OCI-LY3 (cell line): Measurements from ENCODE around the gene ASS1.

Experiments used
- H2AFZ ChIP-seq: fragments of 200-600, 300-600 bp; shearing (Covaris generic); 2 replicates; pipeline ENCODE4 v1.6.0; 2014; ENCODE audit warnings: antibody characterized with exemption, low read depth, low read length
- H3K27ac ChIP-seq: fragments of 200-600, 300-600 bp; sonication (generic); 2 replicates; pipeline ENCODE4 v1.5.1; 2014; ENCODE audit warnings: mild to moderate bottlenecking, low read length, moderate library complexity, mixed read lengths
- H3K27me3 ChIP-seq: fragments of 200-600, 300-600 bp; sonication (generic); 2 replicates; pipeline ENCODE4 v1.6.1; 2014; ENCODE audit warnings: low read depth, low read length, mixed read lengths
- H3K36me3 ChIP-seq: fragments of 200-600, 300-600 bp; sonication (generic); replicated peaks from 2 replicates; pipeline ENCODE3; 2014; ENCODE audit warnings: low read depth, low read length, mixed read lengths
- H3K4me1 ChIP-seq: fragments of 300-600, 200-600 bp; sonication (generic); 2 replicates; pipeline ENCODE4 v1.6.1; 2014; ENCODE audit warnings: low read length, mixed read lengths
- H3K4me2 ChIP-seq: fragments of 200-600, 300-600 bp; sonication (generic); 2 replicates; pipeline ENCODE4 v1.6.1; 2014; ENCODE audit warnings: low read length, mixed read lengths
- H3K4me3 ChIP-seq: fragments of 300-600, 200-600 bp; sonication (generic); 2 replicates; pipeline ENCODE4 v1.5.1; 2014; ENCODE audit warnings: antibody characterized with exemption, mild to moderate bottlenecking, low read length, moderate library complexity
- H3K79me2 ChIP-seq: fragments of 300-600, 200-600 bp; shearing (Covaris generic); 2 replicates; pipeline ENCODE4 v1.6.1; 2014; ENCODE audit warnings: mild to moderate bottlenecking, low read length, mixed read lengths
- H3K9ac ChIP-seq: fragments of 300-600, 200-600 bp; shearing (Covaris generic); 2 replicates; pipeline ENCODE4 v1.6.0; 2014; ENCODE audit warnings: mild to moderate bottlenecking, low read length, moderate library complexity
- H3K9me3 ChIP-seq: fragments of 200-600, 300-600 bp; shearing (Covaris generic); 2 replicates; pipeline ENCODE4 v1.6.1; 2014; ENCODE audit warnings: low read length, mixed read lengths; ENCODE audit not compliant: insufficient read depth
- H4K20me1 ChIP-seq: fragments of 200-600, 300-600 bp; sonication (generic); 2 replicates; pipeline ENCODE4 v1.6.1; 2016; ENCODE audit warnings: low read length, mixed read lengths; ENCODE audit not compliant: insufficient read depth
- EZH2phosphoT487 ChIP-seq: fragments of 200-600 bp; shearing (Covaris generic); IDR thresholded peaks from 2 replicates; pipeline ENCODE4 v1.6.1; 2018; ENCODE audit warnings: antibody characterized with exemption, mixed run types, low read depth
- TF ChIP-seq, protein P1 (sequence below): fragments of 200-600, 300-600 bp; sonication (generic); IDR thresholded peaks from 2 replicates; pipeline ENCODE4 v1.5.1; 2014; ENCODE audit warnings: antibody characterized with exemption, low read length, low read depth

The ASS1 gene

GRCh38 chr9:130474106-130474505 is 29.3 kb downstream of the ASS1 start:
- no peaks in the 10 kb centered on the region for H3K79me2 ChIP-seq
- no peak overlapping the region for H3K27ac ChIP-seq
- no peaks in the 10 kb centered on the region for H3K36me3 ChIP-seq
- no peak overlapping the region for H2AFZ ChIP-seq
- no peak overlapping the region for H3K4me3 ChIP-seq
- no peaks in the 10 kb centered on the region for H3K9me3 ChIP-seq
- H3K9ac ChIP-seq: no peak overlapping the region
- peaks cover 9% of the 10 kb centered on the region for H3K4me1 ChIP-seq
- no peaks in the 10 kb centered on the region for H4K20me1 ChIP-seq
- TF ChIP-seq, protein P1, sequence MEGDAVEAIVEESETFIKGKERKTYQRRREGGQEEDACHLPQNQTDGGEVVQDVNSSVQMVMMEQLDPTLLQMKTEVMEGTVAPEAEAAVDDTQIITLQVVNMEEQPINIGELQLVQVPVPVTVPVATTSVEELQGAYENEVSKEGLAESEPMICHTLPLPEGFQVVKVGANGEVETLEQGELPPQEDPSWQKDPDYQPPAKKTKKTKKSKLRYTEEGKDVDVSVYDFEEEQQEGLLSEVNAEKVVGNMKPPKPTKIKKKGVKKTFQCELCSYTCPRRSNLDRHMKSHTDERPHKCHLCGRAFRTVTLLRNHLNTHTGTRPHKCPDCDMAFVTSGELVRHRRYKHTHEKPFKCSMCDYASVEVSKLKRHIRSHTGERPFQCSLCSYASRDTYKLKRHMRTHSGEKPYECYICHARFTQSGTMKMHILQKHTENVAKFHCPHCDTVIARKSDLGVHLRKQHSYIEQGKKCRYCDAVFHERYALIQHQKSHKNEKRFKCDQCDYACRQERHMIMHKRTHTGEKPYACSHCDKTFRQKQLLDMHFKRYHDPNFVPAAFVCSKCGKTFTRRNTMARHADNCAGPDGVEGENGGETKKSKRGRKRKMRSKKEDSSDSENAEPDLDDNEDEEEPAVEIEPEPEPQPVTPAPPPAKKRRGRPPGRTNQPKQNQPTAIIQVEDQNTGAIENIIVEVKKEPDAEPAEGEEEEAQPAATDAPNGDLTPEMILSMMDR: no peak
- no peak for TF ChIP-seq EZH2phosphoT487
- H3K4me2 ChIP-seq: no peak overlapping the region
- no peaks in the 10 kb centered on the region for H3K27me3 ChIP-seq

- Histone ChIP-seq H2AFZ (no peak overlapping the region), H3K9ac (no peak overlapping the region), H3K4me2 (no peak overlapping the region), H3K9me3 (no peaks in the 10 kb centered on the region), H3K27me3 (no peaks in the 10 kb centered on the region), H3K27ac (no peak overlapping the region), H3K4me3 (no peak overlapping the region), H4K20me1 (no peaks in the 10 kb centered on the region), H3K79me2 (no peaks in the 10 kb centered on the region), H3K36me3 (no peaks in the 10 kb centered on the region), H3K4me1 (no peaks in the 10 kb centered on the region)
- TF ChIP-seq, protein P1: no peak
- TF ChIP-seq EZH2phosphoT487: no peak
Measured at GRCh38 chr9:130476151-130476730, 31.5 kb downstream of the ASS1 start.

DNA sequence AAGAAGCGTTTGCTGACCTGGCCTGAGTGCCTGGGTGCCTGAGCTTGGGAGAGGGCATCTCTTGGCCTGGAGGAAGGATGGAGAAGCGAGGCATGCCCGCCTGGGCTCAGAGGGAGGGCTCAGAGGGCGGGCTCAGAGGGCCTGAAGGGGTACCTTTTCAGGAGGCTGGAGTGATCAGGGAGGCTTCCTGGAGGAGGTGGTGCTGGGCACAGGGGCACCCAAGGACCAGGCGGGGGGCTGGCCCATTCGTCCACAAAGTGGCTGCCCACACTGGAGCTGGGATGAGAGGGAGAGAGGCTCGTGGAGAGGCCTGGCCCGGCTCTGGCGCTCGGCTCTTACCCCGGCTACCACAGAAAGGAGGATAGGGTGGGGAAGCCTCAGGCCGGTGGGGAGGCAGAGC is 32.8 kb downstream of the ASS1 start:
- no peaks in the 10 kb centered on the region for H4K20me1 ChIP-seq
- no peaks in the 10 kb centered on the region for H3K9me3 ChIP-seq
- no peak overlapping the region for H3K4me3 ChIP-seq
- H3K9ac ChIP-seq: no peak overlapping the region
- no peaks in the 10 kb centered on the region; the same call in 1 of the 2 replicates for H3K27me3 ChIP-seq
- no peaks in the 10 kb centered on the region for H3K36me3 ChIP-seq
- no peak overlapping the region for H3K4me2 ChIP-seq
- no peaks in the 10 kb centered on the region for H3K79me2 ChIP-seq
- no peaks in the 10 kb centered on the region for H3K4me1 ChIP-seq
- H2AFZ ChIP-seq: no peak overlapping the region
- no peak overlapping the region for H3K27ac ChIP-seq
- TF ChIP-seq, protein P1: no peak
- no peak for TF ChIP-seq EZH2phosphoT487

DNA sequence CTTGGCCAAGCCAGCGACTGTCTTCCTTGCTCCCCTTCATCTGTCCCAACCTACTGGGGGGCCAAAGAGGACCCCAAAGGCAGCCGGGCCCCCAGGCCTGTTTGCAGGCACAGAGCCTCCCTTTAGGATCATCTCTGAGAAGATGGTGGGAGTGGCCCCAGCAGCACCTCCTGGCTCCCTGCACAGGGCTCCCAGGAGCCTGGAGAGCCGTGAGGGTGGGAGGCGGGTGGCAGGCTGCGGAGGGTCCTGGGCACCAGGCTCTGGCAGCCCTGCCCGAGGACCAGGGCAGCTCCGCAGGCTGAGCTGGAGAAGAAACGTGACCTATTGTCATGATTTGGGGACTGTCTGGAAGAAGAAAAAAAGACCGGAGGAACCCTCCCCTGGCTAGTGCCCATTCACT is 33.4 kb downstream of the ASS1 start:
- Histone ChIP-seq H3K4me1 (no peaks in the 10 kb centered on the region), H2AFZ (no peak overlapping the region), H3K27ac (no peak overlapping the region), H3K9me3 (no peaks in the 10 kb centered on the region), H3K4me3 (no peak overlapping the region), H3K4me2 (no peak overlapping the region), H3K79me2 (no peaks in the 10 kb centered on the region), H3K36me3 (no peaks in the 10 kb centered on the region), H3K27me3 (no peaks in the 10 kb centered on the region; the same call in 1 of the 2 replicates), H3K9ac (no peak overlapping the region), H4K20me1 (no peaks in the 10 kb centered on the region)
- no peak for TF ChIP-seq EZH2phosphoT487
- TF ChIP-seq, protein P1: no peak
